Cardiac muscle cell (in vitro differentiated cells and primary cell): ENCODE results near the gene SBNO1. TPM values are rescaled to one million over a fixed set of nuclear protein-coding genes. Genes with fewer than 3 reads are reported as not detected.
A peak's percentile ranks its signal among the peaks of the same experiment; 100 is the strongest.
"Not testable (repeated sequence)": the region's sequence is repeated elsewhere in the genome, so short reads cannot be mapped to it uniquely, and the experiment has no call there.

Experiments
- DNase-seq, 2 donors: peaks; one replicate each; pipeline versions ENCODE4 v3.0.0 to v3.0.0-alpha.2; 2010 to 2017; ENCODE audit warnings: low read depth in 1 of 2, low spot score in 1 of 2
- H3K27ac ChIP-seq: fragments of 200-600 bp; sonication (generic); 2 replicates; pipeline ENCODE4 v1.5.1; 2016
- H3K27me3 ChIP-seq: fragments of 200-600 bp; sonication (generic); 2 replicates; pipeline ENCODE4 v1.6.0; 2016; ENCODE audit warnings: control low read depth
- H3K36me3 ChIP-seq: fragments of 200-600 bp; sonication (generic); 2 replicates; pipeline ENCODE4 v1.5.1; 2016; ENCODE audit warnings: control low read depth
- H3K4me1 ChIP-seq: fragments of 200-600 bp; sonication (generic); 2 replicates; pipeline ENCODE4 v1.8.1; 2017; ENCODE audit warnings: low read depth, mild to moderate bottlenecking, mixed run types
- H3K4me3 ChIP-seq: fragments of 200-600 bp; sonication (generic); 2 replicates; pipeline ENCODE4 v1.5.1; 2016; ENCODE audit warnings: mild to moderate bottlenecking
- H3K9me3 ChIP-seq: fragments of 200-600 bp; sonication (generic); 2 replicates; pipeline ENCODE4 v1.5.1; 2017; ENCODE audit warnings: low read depth, mild to moderate bottlenecking, control low read depth
- polyA plus RNA-seq: library from polyadenylated mRNA; unstranded; fragments of >200 nt; fragmentation: Nextera tagmentation; extraction: Ambion mirVana; gene quantifications from 2 replicates; pipeline ENCODE4 v1.2.1, GENCODE V29; 2016
- total RNA-seq: library from RNA; depleted of rRNA; stranded (reverse); fragments of >200 nt; gene quantifications from 2 replicates; pipeline ENCODE4 v1.2.3, GENCODE V29; 2016
- TF ChIP-seq, protein P1 (sequence below): IDR thresholded peaks from 2 replicates; pipeline ENCODE4 v1.5.1; 2012; ENCODE audit warnings: low read depth, mild to moderate bottlenecking, low read length

SBNO1 gene
- total and polyA plus RNA-seq, 2 experiments from 2014 or later, result 10.4 to 17.7 TPM

DNA sequence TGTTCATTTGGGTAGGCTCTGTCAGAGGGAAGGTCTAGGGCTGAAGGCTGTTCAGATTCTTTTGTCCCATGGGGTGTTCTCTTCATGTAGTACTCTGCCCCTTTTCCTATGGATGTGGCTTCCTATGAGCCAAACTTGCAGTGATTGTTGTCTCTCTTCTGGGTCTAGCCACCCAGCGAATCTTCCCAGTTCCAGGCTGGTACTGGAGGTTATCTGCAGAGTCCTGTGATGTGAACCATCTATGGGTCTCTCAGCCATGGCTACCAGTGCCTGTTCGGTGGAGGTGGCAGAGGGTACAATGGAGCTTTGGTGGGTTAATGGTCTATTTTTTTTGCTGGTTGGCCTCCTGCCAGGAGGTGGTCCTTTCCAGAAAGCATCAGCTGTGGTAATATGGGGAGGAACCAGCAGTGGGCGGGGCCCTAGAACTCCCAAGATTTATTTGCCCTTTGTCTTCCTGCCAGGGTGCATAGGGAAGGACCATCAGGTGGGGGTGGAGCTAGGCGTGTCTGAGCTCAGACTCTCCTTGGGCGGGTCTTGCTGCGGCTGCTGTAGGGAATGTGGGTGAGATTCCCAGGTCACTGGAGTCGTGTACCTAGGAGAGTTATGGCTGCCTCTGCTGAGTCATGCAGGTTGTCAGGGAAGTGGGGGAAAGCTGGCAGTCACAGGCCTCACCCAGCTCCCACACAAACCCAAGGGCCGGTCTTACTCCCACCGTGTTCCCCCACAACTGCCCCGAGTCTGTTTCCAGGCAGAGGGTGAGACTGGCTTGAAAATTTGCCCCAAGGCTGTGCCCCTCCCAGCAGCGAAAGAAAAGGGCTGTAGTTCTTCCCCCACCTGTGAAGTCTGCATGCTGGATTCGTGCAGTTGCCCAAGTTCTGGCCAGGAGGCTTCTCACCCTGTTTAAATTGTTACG, 113.9 kb downstream of the SBNO1 start:
- no peak for DNase-seq
- H3K4me3 ChIP-seq, result no peak overlapping the region
- peaks cover 16% of the 10 kb centered on the region for H3K36me3 ChIP-seq
- no peaks in the 10 kb centered on the region for H3K9me3 ChIP-seq
- peak overlapping the region; percentile 74 for H3K27ac ChIP-seq
- no peaks in the 10 kb centered on the region for H3K27me3 ChIP-seq
- TF ChIP-seq, protein P1, sequence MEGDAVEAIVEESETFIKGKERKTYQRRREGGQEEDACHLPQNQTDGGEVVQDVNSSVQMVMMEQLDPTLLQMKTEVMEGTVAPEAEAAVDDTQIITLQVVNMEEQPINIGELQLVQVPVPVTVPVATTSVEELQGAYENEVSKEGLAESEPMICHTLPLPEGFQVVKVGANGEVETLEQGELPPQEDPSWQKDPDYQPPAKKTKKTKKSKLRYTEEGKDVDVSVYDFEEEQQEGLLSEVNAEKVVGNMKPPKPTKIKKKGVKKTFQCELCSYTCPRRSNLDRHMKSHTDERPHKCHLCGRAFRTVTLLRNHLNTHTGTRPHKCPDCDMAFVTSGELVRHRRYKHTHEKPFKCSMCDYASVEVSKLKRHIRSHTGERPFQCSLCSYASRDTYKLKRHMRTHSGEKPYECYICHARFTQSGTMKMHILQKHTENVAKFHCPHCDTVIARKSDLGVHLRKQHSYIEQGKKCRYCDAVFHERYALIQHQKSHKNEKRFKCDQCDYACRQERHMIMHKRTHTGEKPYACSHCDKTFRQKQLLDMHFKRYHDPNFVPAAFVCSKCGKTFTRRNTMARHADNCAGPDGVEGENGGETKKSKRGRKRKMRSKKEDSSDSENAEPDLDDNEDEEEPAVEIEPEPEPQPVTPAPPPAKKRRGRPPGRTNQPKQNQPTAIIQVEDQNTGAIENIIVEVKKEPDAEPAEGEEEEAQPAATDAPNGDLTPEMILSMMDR, result no peak
- no peaks in the 10 kb centered on the region for H3K4me1 ChIP-seq

DNA sequence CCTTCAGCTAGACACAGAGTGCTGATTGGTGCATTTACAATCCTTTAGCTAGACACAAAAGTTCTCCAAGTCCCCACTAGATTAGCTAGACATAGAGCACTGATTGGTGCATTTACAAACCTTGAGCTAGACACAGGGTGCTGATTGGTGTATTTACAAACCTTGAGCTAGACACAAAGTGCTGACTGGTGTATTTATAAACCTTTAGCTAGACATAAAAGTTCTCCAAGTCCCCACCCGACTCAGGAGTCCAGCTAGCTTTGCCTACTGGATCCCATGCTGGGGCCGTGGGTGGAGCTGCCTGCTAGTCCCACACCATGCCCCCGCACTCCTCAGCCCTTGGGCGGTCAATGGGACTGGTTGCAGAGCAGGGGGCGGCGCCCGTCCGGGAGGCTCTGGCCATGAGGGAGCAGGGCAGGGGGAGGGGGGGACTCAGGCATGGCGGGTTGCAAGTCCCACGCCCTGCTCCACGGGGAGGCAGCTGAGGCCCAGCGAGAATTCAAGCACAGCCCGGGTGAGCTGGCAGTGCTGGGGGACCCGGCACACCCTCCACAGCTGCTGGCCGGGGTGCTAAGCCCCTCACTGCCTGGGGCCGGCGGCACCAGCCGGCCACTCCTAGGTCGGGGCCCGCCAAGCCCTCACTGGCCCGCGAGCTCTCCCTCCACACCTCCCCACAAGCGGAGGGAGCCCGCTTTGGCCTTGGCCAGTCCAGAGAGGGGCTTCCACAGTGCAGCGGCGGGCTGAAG, 115.5 kb downstream of the SBNO1 start:
- DNase-seq, H3K27me3 ChIP-seq, H3K4me1 ChIP-seq, H3K36me3 ChIP-seq, H3K9me3 ChIP-seq, H3K4me3 ChIP-seq, H3K27ac ChIP-seq: not testable (repeated sequence)

DNA sequence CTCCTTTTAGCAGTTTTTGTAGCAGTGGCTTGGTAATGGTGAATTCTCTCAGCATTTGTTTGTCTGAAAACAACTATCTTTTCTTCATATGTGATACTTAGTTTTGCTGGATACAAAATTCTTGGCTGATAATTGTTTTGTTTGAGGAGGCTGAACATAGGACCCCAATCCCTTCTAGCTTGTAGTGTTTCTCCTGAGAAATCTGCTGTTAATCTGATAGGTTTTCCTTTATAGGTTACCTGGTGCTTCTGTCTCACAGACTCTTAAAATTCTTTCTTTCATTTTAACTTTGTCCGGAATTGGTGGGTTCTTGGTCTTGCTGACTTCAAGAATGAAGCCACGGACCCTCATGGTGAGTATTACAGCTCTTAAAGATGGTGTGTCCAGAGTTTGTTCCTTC, 116.5 kb downstream of the SBNO1 start:
- not testable (repeated sequence) for H3K4me1 ChIP-seq, H3K4me3 ChIP-seq, DNase-seq, H3K27ac ChIP-seq, H3K36me3 ChIP-seq, H3K27me3 ChIP-seq, H3K9me3 ChIP-seq

DNA sequence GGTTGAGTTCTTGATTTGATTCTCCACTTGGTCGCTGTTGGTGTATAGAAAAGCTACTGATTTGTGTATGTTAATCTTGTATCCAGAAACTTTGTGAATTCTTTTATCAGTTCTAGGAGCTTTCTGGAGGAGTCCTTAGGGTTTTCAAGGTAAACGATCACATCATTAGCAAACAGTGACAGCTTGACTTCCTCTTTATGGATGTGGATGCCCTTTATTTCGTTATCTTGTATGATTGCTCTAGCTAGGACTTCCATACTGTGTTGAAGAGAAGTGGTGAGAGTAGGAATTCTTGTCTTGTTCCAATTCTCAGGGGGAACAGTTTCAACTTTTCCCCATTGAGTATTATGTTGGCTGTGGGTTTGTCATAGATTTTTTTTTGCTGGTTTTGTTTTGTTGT, 119.0 kb downstream of the SBNO1 start:
- Histone ChIP-seq H3K27ac (no peak overlapping the region), H3K9me3 (no peaks in the 10 kb centered on the region), H3K27me3 (no peaks in the 10 kb centered on the region), H3K36me3 (no peaks in the 10 kb centered on the region), H3K4me1 (peaks cover 9% of the 10 kb centered on the region), H3K4me3 (no peak overlapping the region)
- DNase-seq, result no peak
- TF ChIP-seq, protein P1, result no peak

DNA sequence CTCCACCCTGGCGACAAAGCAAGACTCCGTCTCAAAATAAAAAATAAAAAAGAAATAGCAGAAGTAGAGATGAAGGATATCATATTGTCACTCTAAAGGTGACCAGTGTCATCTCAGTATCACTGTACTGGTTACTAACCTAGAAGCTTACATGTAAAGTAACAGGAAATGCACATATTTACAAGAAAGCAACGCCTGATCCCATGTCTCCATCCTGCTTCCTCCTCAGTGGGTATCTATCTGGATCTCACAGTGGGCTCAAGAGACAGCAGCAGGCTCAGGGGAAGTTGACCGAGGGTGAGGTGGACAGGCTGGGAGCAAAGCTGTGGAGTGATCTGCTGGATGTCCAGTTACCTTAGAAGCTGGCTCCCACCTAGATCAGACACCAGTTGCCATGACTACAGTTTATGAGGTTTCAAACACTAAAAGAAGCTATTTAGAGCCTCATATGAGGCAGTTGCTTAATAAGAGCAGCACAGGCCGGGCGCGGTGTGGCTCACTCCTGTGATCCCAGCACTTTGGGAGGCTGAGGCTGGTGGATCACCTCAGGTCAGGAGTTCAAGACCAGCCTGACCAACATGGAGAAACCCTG, 120.9 kb downstream of the SBNO1 start:
- H3K4me3 ChIP-seq, result no peak overlapping the region
- no peaks in the 10 kb centered on the region for H3K27me3 ChIP-seq
- no peak for DNase-seq
- no peaks in the 10 kb centered on the region for H3K9me3 ChIP-seq
- H3K36me3 ChIP-seq, result no peaks in the 10 kb centered on the region
- H3K4me1 ChIP-seq, result peaks cover 9% of the 10 kb centered on the region
- H3K27ac ChIP-seq, result no peak overlapping the region
- TF ChIP-seq, protein P1, result no peak

DNA sequence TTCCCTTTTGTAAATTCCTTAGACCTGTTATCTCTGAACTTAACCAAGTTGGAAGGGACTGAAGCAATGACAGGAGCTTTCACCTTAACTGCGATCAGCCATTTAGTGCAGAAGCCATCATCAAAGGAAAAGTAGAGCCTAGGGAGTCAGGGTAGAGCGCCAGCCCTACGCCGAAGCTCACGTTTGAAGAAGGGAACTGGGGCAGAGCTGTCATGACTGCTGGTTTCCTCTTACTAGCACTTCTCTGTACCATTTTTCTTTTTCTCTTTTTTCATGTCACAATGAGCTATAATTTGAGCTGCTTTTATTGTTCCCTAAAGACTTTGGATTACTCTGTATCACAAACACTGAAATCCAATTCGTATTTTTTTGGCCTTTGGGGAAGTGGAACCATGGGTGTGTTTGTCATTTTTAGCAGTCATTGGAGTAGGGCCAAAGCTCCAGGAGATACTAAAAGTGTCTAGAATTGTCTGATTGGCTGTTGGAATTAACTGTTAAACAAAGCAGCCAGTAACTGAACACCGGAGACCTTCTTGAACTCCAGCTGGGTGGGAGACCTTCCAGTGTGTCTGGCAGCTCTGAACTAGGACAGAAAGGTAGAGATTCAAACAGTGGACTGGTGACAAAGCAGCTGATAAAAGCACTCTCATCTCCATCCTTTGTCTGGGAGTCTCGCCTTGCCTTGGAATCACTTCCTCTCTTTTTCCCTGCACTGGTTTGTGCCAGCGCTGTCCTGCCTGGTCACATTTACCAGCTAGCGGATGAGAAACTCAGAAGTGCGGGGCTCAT, 122.3 kb downstream of the SBNO1 start:
- H3K9me3 ChIP-seq, result no peaks in the 10 kb centered on the region
- DNase-seq, result peak in 1 of 2 donors; percentile 23
- H3K4me3 ChIP-seq, result no peak overlapping the region
- H3K27me3 ChIP-seq, result no peaks in the 10 kb centered on the region
- TF ChIP-seq, protein P1, result no peak
- H3K36me3 ChIP-seq, result no peaks in the 10 kb centered on the region
- H3K27ac ChIP-seq, result peak overlapping the region; percentile 81
- H3K4me1 ChIP-seq, result peaks cover 9% of the 10 kb centered on the region
